ENCODE measurements around the gene FAIM2. TPM values are rescaled to one million over a fixed set of nuclear protein-coding genes. Genes with fewer than 3 reads are reported as not detected.

FAIM2 gene
- total and polyA plus RNA-seq, 11 donors: 0.33 to 15.0 (median 5.0) TPM

GRCh38 chr12:49900371-49900770 is 3.3 kb downstream of the FAIM2 start:
- Histone ChIP-seq H3K9me3 (no peaks in the 10 kb centered on the region), H3K36me3 (no peaks in the 10 kb centered on the region), H3K4me1 (peaks cover 0 to 14% (median 2%) of the 10 kb centered on the region in 12 donors), H3K27me3 (peaks cover 0 to 26% (median 11%) of the 10 kb centered on the region in 9 donors), H3K27ac (no peak overlapping the region), H3K4me3 (no peak overlapping the region)
- no peak for ATAC-seq
- DNase-seq: no peak
- TF ChIP-seq POLR2A (IDR thresholded peaks at IDR 0.05): no peak
- TF ChIP-seq, protein P1, sequence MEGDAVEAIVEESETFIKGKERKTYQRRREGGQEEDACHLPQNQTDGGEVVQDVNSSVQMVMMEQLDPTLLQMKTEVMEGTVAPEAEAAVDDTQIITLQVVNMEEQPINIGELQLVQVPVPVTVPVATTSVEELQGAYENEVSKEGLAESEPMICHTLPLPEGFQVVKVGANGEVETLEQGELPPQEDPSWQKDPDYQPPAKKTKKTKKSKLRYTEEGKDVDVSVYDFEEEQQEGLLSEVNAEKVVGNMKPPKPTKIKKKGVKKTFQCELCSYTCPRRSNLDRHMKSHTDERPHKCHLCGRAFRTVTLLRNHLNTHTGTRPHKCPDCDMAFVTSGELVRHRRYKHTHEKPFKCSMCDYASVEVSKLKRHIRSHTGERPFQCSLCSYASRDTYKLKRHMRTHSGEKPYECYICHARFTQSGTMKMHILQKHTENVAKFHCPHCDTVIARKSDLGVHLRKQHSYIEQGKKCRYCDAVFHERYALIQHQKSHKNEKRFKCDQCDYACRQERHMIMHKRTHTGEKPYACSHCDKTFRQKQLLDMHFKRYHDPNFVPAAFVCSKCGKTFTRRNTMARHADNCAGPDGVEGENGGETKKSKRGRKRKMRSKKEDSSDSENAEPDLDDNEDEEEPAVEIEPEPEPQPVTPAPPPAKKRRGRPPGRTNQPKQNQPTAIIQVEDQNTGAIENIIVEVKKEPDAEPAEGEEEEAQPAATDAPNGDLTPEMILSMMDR (IDR thresholded peaks at IDR 0.05): no peak
- 63 to 80% (median 73%) methylated on average over 5 to 6 of the region's 6 CpGs for WGBS, 4 donors
- intact Hi-C loops (cut with DNase I): no loop called here

- Histone ChIP-seq H3K36me3 (no peaks in the 10 kb centered on the region), H3K4me1 (peaks cover 0 to 14% (median 2%) of the 10 kb centered on the region in 12 donors), H3K4me3 (no peak overlapping the region), H3K9me3 (no peaks in the 10 kb centered on the region), H3K27ac (no peak overlapping the region), H3K27me3 (peaks cover 0 to 26% (median 11%) of the 10 kb centered on the region in 9 donors)
- TF ChIP-seq POLR2A (IDR thresholded peaks at IDR 0.05): no peak
- TF ChIP-seq, protein P1 (IDR thresholded peaks at IDR 0.05): no peak
- ATAC-seq (no peak), DNase-seq (peak in 1 of 5 donors; percentile 2)
- intact Hi-C loops (cut with DNase I): no loop called here
- 83 to 91% (median 86%) methylated on average over 7 of the region's 7 CpGs for WGBS, 4 donors
Measured at GRCh38 chr12:49899921-49900320, 3.8 kb downstream of the FAIM2 start.

GRCh38 chr12:49899286-49899843 is 4.3 kb downstream of the FAIM2 start:
- peaks cover 0 to 26% (median 11%) of the 10 kb centered on the region in 9 donors for H3K27me3 ChIP-seq
- H3K27ac ChIP-seq: no peak overlapping the region
- H3K36me3 ChIP-seq: no peaks in the 10 kb centered on the region
- peaks cover 0 to 10% (median 2%) of the 10 kb centered on the region in 12 donors for H3K4me1 ChIP-seq
- DNase-seq (no peak), ATAC-seq (no peak)
- no peak overlapping the region for H3K4me3 ChIP-seq
- intact Hi-C loops (cut with DNase I): no loop called here
- no peaks in the 10 kb centered on the region for H3K9me3 ChIP-seq
- TF ChIP-seq POLR2A (IDR thresholded peaks at IDR 0.05): no peak
- TF ChIP-seq, protein P1 (IDR thresholded peaks at IDR 0.05): no peak
- 96 to 97% (median 96%) methylated on average over 9 of the region's 9 CpGs for WGBS, 4 donors

GRCh38 chr12:49897276-49897675 is 6.4 kb downstream of the FAIM2 start:
- WGBS, 4 donors: 29 to 81% (median 69%) methylated on average over 2 to 4 of the region's 4 CpGs
- intact Hi-C loops (cut with DNase I): no loop called here
- ATAC-seq: peak in 1 of 4 donors; percentile 20

More at GRCh38 chr12:49897276-49897675, 6.4 kb downstream of the FAIM2 start:
- H3K27ac ChIP-seq: no peak overlapping the region
- no peak for DNase-seq
- no peaks in the 10 kb centered on the region for H3K36me3 ChIP-seq
- H3K27me3 ChIP-seq: peaks cover 0 to 13% (median 0%) of the 10 kb centered on the region in 9 donors
- H3K4me3 ChIP-seq: no peak overlapping the region
- no peaks in the 10 kb centered on the region for H3K9me3 ChIP-seq
- TF ChIP-seq, protein P1 (IDR thresholded peaks at IDR 0.05): no peak
- no peak for TF ChIP-seq POLR2A (IDR thresholded peaks at IDR 0.05)
- no peaks in the 10 kb centered on the region for H3K4me1 ChIP-seq

All from heart left ventricle (tissue), 16 donors.